KMS-11 (cell line): ENCODE measurements around the gene NELL1.

Experiments used
- H2AFZ ChIP-seq: fragments of 200-600 bp; sonication (generic); 2 replicates; pipeline ENCODE4 v1.6.1; 2016; ENCODE audit warnings: antibody characterized with exemption, mixed run types, low read depth
- H3K27ac ChIP-seq: fragments of 200-600 bp; sonication (generic); 2 replicates; pipeline ENCODE4 v1.6.1; 2016; ENCODE audit warnings: mild to moderate bottlenecking, mixed run types
- H3K27me3 ChIP-seq: fragments of 200-600 bp; sonication (generic); 2 replicates; pipeline ENCODE4 v1.6.1; 2017; ENCODE audit warnings: mild to moderate bottlenecking, low read depth, mixed run types, moderate library complexity; ENCODE audit not compliant: insufficient read depth
- H3K36me3 ChIP-seq: fragments of 200-600 bp; sonication (generic); 2 replicates; pipeline ENCODE4 v1.6.1; 2017; ENCODE audit warnings: mild to moderate bottlenecking, mixed run types; ENCODE audit not compliant: insufficient read depth
- H3K4me1 ChIP-seq: fragments of 200-600 bp; sonication (generic); 2 replicates; pipeline ENCODE4 v1.6.1; 2016; ENCODE audit warnings: mild to moderate bottlenecking, low read depth, mixed run types; ENCODE audit not compliant: poor library complexity, severe bottlenecking
- H3K4me2 ChIP-seq: fragments of 200-600 bp; sonication (generic); 2 replicates; pipeline ENCODE4 v1.7.0; 2016; ENCODE audit warnings: mild to moderate bottlenecking, mixed run types
- H3K4me3 ChIP-seq: fragments of 200-600 bp; sonication (generic); IDR thresholded peaks from 2 replicates; pipeline ENCODE4 v1.6.1; 2017; ENCODE audit warnings: low read depth, low read length, mixed read lengths; ENCODE audit not compliant: insufficient read depth
- H3K79me2 ChIP-seq: fragments of 200-600 bp; sonication (generic); 2 replicates; pipeline ENCODE4 v1.6.1; 2016; ENCODE audit warnings: low read depth, mixed run types; ENCODE audit not compliant: insufficient read depth
- H3K9ac ChIP-seq: fragments of 200-600 bp; sonication (generic); 2 replicates; pipeline ENCODE4 v1.6.1; 2016; ENCODE audit warnings: mild to moderate bottlenecking, mixed run types
- H4K20me1 ChIP-seq: fragments of 200-600 bp; sonication (generic); 2 replicates; pipeline ENCODE4 v1.6.1; 2016; ENCODE audit warnings: mild to moderate bottlenecking, mixed run types; ENCODE audit not compliant: insufficient read depth
- TF ChIP-seq, protein P1 (sequence below): fragments of 200-600 bp; sonication (generic); conservative IDR thresholded peaks from 2 replicates; pipeline ENCODE4 v1.6.1; 2017; ENCODE audit warnings: low read depth, mild to moderate bottlenecking, antibody characterized with exemption, low read length, moderate library complexity, mixed read lengths

The NELL1 gene

DNA sequence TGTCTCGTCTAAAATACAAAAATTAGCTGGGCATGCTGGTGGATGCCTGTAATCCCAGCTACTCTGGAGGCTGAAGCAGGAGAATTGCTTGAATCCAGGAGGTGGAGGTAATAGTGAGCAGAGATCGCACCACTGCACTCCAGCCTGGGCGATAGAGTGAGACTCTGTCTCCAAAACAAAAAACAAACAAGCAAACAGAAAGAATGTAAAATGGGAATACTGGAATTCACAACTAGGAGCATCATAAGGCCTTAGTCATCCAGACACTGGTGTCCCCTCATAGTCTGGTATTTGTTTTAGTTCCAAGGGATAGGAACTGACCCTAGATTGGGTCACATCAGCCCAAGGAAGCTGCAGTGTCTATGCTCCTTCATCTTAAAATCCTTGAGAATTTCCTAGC is 520.8 kb downstream of the NELL1 start:
- Histone ChIP-seq H3K27me3 (no peaks in the 10 kb centered on the region), H2AFZ (no peak overlapping the region), H3K4me2 (no peak overlapping the region), H4K20me1 (no peaks in the 10 kb centered on the region), H3K4me3 (no peak overlapping the region), H3K9ac (no peak overlapping the region), H3K27ac (no peak overlapping the region), H3K36me3 (no peaks in the 10 kb centered on the region), H3K79me2 (no peaks in the 10 kb centered on the region), H3K4me1 (no peaks in the 10 kb centered on the region)
- TF ChIP-seq, protein P1, sequence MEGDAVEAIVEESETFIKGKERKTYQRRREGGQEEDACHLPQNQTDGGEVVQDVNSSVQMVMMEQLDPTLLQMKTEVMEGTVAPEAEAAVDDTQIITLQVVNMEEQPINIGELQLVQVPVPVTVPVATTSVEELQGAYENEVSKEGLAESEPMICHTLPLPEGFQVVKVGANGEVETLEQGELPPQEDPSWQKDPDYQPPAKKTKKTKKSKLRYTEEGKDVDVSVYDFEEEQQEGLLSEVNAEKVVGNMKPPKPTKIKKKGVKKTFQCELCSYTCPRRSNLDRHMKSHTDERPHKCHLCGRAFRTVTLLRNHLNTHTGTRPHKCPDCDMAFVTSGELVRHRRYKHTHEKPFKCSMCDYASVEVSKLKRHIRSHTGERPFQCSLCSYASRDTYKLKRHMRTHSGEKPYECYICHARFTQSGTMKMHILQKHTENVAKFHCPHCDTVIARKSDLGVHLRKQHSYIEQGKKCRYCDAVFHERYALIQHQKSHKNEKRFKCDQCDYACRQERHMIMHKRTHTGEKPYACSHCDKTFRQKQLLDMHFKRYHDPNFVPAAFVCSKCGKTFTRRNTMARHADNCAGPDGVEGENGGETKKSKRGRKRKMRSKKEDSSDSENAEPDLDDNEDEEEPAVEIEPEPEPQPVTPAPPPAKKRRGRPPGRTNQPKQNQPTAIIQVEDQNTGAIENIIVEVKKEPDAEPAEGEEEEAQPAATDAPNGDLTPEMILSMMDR = no peak

DNA sequence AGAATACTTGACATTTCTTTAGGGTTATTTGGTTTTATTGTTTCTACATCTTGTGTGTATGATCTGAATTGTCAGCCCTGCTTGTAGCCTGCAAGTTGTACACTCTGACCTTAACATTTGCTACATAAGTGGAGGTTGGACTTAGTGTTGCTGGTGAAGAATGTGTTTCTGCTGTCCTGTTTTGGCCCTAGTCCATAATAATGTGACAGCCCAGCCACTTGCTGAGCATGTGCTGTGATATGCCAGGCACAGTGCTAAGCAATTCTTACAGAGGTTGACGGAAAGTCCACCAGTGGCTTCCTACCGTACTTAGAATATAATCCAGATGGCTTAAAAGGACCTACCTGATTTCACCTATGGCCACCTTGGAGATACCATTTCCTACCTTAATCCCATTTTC is 526.6 kb downstream of the NELL1 start:
- Histone ChIP-seq H3K4me2 (no peak overlapping the region), H3K4me1 (no peaks in the 10 kb centered on the region), H4K20me1 (no peaks in the 10 kb centered on the region), H3K9ac (no peak overlapping the region), H3K27ac (no peak overlapping the region), H2AFZ (no peak overlapping the region), H3K79me2 (no peaks in the 10 kb centered on the region), H3K27me3 (no peaks in the 10 kb centered on the region), H3K4me3 (no peak overlapping the region), H3K36me3 (no peaks in the 10 kb centered on the region)
- TF ChIP-seq, protein P1 = no peak

DNA sequence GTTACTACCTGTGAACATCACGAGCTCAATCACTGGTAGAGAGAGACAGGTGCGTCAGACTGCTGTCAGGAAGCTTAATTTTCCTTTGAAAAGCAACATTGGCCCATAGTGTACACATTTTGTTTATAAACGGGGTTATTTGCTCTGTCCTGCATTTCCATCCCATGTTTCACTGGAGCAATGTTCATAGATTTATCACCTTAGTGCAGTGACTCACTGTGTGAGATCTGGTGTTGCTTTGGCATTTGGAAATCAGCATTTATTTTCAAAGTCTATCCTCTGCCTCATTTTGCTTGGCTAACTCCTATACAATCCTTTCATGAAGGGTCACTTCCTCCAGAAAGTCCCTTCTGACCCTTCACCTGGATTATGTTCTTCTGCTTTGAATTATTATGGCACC is 529.1 kb downstream of the NELL1 start:
- Histone ChIP-seq H3K27ac (no peak overlapping the region), H2AFZ (no peak overlapping the region), H3K27me3 (no peaks in the 10 kb centered on the region), H4K20me1 (no peaks in the 10 kb centered on the region), H3K4me3 (no peak overlapping the region), H3K79me2 (no peaks in the 10 kb centered on the region), H3K4me2 (no peak overlapping the region), H3K9ac (no peak overlapping the region), H3K36me3 (no peaks in the 10 kb centered on the region), H3K4me1 (no peaks in the 10 kb centered on the region)
- TF ChIP-seq, protein P1 = no peak

DNA sequence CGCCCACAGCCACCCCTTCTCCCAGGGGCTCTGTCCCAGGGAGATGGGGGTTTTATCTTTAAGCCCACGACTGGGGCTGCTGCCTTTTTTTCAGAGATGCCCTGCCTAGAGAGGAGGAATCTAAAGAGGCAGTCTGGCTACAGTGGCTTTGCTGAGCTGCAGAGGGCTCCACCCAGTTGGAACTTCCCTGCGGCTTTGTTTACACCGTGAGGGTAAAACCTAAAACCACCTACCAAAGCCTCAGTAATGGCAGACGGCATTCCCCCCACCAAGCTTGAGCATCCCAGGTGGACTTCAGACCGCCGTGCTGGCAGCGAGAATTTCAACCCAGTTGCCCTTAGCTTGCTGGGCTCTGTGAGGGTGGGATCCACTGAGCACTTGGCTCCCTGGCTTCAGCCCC is 535.8 kb downstream of the NELL1 start:
- H4K20me1 ChIP-seq = no peaks in the 10 kb centered on the region

More for the DNA sequence above, 535.8 kb downstream of the NELL1 start:
- Histone ChIP-seq H3K9ac (no peak overlapping the region), H3K27ac (no peak overlapping the region), H3K79me2 (no peaks in the 10 kb centered on the region), H3K36me3 (no peaks in the 10 kb centered on the region), H3K27me3 (no peaks in the 10 kb centered on the region), H3K4me3 (no peak overlapping the region), H3K4me2 (no peak overlapping the region), H2AFZ (no peak overlapping the region), H3K4me1 (no peaks in the 10 kb centered on the region)
- TF ChIP-seq, protein P1 = no peak
